CD4-positive, alpha-beta T cell treated with Interleukin-2 at 100 ng/mL for 4 hours (primary cell): ENCODE measurements around the gene FAAH.

ENCODE experiments used
- DNase-seq: peaks from one replicate; pipeline ENCODE4 v3.0.0-alpha.2; 2020; ENCODE audit warnings: low spot score

The FAAH gene

GRCh38 chr1:46449223-46450159, 55.4 kb downstream of the FAAH start:
- DNase-seq = no peak

- no peak for DNase-seq
These were observed 56.0 kb downstream of the FAAH start for GRCh38 chr1:46450160-46450517.

- no peak for DNase-seq
These were observed 58.1 kb downstream of the FAAH start for GRCh38 chr1:46451948-46452930.

DNA sequence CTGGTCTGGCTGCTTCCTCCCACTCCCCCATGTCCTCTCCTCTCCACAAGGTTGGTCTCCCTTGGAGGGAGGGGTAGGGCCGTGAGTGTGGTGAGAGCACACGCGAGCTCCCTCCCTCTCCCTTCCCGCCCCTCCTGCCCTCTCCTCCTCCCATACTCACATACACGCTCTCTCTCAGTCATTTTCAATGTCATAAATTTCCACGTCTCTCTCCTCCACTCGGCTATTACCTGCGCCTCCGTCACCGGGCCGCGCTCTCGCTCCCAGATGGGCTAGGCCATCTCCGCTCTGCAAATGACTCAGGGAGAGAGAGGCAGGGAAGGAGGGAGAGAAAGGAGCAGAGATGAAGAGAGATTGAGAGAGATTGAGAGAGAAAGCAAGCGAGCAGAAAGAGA, 58.8 kb downstream of the FAAH start:
- DNase-seq = no peak

GRCh38 chr1:46453449-46453848, 59.3 kb downstream of the FAAH start:
- DNase-seq = no peak

GRCh38 chr1:46455951-46456350, 61.8 kb downstream of the FAAH start:
- DNase-seq = no peak

GRCh38 chr1:46456411-46456963, 62.4 kb downstream of the FAAH start:
- DNase-seq = no peak

- DNase-seq = no peak
These were observed 63.1 kb downstream of the FAAH start for GRCh38 chr1:46457178-46457577.

- DNase-seq = no peak
These were observed 64.1 kb downstream of the FAAH start for GRCh38 chr1:46458190-46458589.

DNA sequence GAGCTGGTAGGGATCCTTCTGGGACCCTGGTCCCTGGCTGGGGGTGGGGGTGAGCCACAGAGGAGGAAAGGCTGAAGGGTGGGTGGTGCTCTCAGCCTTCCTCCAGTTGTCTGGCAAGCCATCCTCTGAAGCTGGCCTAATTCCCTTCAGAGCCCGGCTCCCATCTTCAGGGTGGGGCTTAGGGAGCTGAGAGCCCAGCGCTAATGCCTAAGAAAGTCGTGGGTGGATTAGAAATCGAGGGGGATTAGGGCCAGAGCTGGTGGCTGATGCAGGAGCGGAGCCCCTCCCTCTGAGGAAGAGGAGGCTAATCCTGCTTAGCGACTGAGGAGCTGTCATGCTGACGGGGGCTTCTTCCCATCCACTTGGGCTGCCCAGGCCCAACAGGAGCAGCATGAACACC, 64.7 kb downstream of the FAAH start:
- DNase-seq = no peak

DNA sequence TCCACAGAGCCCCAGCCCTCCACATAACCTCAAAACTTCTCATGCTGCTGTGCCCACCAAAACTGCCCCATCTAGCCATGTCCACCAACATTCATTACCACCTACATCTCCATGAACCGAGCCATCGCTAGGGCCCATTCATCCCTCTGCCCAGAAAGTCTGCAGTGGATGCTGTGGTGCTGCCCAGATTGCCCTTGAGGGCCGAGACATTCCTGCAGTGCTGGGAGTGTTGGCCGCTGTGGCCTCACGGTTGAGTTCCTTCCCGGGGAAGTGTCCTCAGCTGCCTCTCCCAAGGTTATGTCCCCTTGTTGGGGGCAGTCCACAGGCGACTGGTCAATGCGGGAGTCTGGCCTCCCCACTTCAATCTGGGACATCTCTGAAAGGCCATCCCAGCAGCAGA, 65.2 kb downstream of the FAAH start:
- DNase-seq = no peak

GRCh38 chr1:46461017-46461808, 67.1 kb downstream of the FAAH start:
- no peak for DNase-seq

GRCh38 chr1:46461809-46462448, 67.8 kb downstream of the FAAH start:
- no peak for DNase-seq
